Embryonic facial prominence (tissue), 1 donor: ENCODE data around the gene LSM7.

Source experiments
- DNase-seq: peaks from one replicate; pipeline ENCODE4 v3.0.0-alpha.2; 2016; ENCODE audit errors: extremely low spot score

Gene LSM7

GRCh38 chr19:2323707-2324106, 4.7 kb downstream of the LSM7 start:
- DNase-seq = no peak

GRCh38 chr19:2321565-2322283, 6.7 kb downstream of the LSM7 start:
- DNase-seq = no peak

GRCh38 chr19:2320939-2321338, 7.4 kb downstream of the LSM7 start:
- no peak for DNase-seq

- DNase-seq = no peak
These were observed 8.3 kb downstream of the LSM7 start for GRCh38 chr19:2320049-2320448.

GRCh38 chr19:2319551-2319950, 8.8 kb downstream of the LSM7 start:
- DNase-seq = no peak

GRCh38 chr19:2318923-2319322, 9.5 kb downstream of the LSM7 start:
- no peak for DNase-seq

GRCh38 chr19:2317756-2318155, 10.6 kb downstream of the LSM7 start:
- DNase-seq = no peak

- no peak for DNase-seq
These were observed 11.1 kb downstream of the LSM7 start for GRCh38 chr19:2317300-2317699.

GRCh38 chr19:2315818-2316353, 12.5 kb downstream of the LSM7 start:
- DNase-seq = no peak

GRCh38 chr19:2315121-2315817, 13.1 kb downstream of the LSM7 start:
- no peak for DNase-seq

- DNase-seq = no peak
These were observed 15.4 kb downstream of the LSM7 start for GRCh38 chr19:2312820-2313501.

- DNase-seq = no peak
These were observed 17.3 kb downstream of the LSM7 start for GRCh38 chr19:2311093-2311492.

GRCh38 chr19:2309734-2310362, 18.5 kb downstream of the LSM7 start:
- DNase-seq = no peak

- no peak for DNase-seq
These were observed 20.3 kb downstream of the LSM7 start, which contains the start of gene LINGO3 for GRCh38 chr19:2308114-2308556. LINGO3 (minus strand) TSS chr19:2308154; CDS start chr19:2291776, 16,378 bp downstream.

- DNase-seq = no peak
These were observed 20.8 kb downstream of the LSM7 start for GRCh38 chr19:2307518-2308012.

- no peak for DNase-seq
These were observed 21.4 kb downstream of the LSM7 start for GRCh38 chr19:2306971-2307370.

GRCh38 chr19:2306281-2306806, 22.0 kb downstream of the LSM7 start:
- DNase-seq = no peak

- DNase-seq = no peak
These were observed 22.7 kb downstream of the LSM7 start for GRCh38 chr19:2305452-2306280.

- no peak for DNase-seq
These were observed 25.1 kb downstream of the LSM7 start for GRCh38 chr19:2303211-2303798.
